ENCODE measurements around the gene LGALS3BP.

- TF ChIP-seq CTCF (IDR thresholded peaks at IDR 0.05) (no peak), POLR2A (IDR thresholded peaks at IDR 0.05) (no peak)
Observed at GRCh38 chr17:79017546-79018369, 38.0 kb upstream of the LGALS3BP start.
